GM23338 (cell line): ENCODE measurements around the gene TAF8.

Source experiments
- CREB1 ChIP-seq: fragments of 250-450 bp; sonication (Bioruptor Pico); IDR thresholded peaks from 2 replicates; pipeline ENCODE4 v1.5.0; 2020; ENCODE audit warnings: low read depth, mild to moderate bottlenecking, moderate library complexity
- EZH2 ChIP-seq: fragments of 200-600 bp; sonication (generic); IDR thresholded peaks from one replicate; pipeline ENCODE4 v1.8.0; 2017; ENCODE audit warnings: antibody characterized with exemption, mild to moderate bottlenecking, low read depth; ENCODE audit not compliant: unreplicated experiment
- EZH2phosphoT487 ChIP-seq: fragments of 200-600 bp; sonication (generic); IDR thresholded peaks from one replicate; pipeline ENCODE4 v1.8.1; 2018; ENCODE audit warnings: antibody characterized with exemption; ENCODE audit not compliant: unreplicated experiment
- JUNB ChIP-seq: IDR thresholded peaks from one replicate; pipeline ENCODE4 v1.6.1; 2016; ENCODE audit warnings: antibody characterized with exemption; ENCODE audit not compliant: unreplicated experiment
- NANOG ChIP-seq: IDR thresholded peaks from 2 replicates; pipeline ENCODE4 v1.6.1; 2016; ENCODE audit warnings: antibody characterized with exemption, borderline replicate concordance
- POLR2AphosphoS5 ChIP-seq: IDR thresholded peaks from 2 replicates; pipeline ENCODE4 v1.6.1; 2016; ENCODE audit warnings: antibody characterized with exemption, low read depth
- REST ChIP-seq: IDR thresholded peaks from one replicate; pipeline ENCODE4 v1.6.1; 2018; ENCODE audit warnings: antibody characterized with exemption; ENCODE audit not compliant: unreplicated experiment
- STAT1 ChIP-seq: IDR thresholded peaks from one replicate; pipeline ENCODE4 v1.6.1; 2016; ENCODE audit warnings: antibody characterized with exemption; ENCODE audit not compliant: unreplicated experiment
- ZNF114 ChIP-seq: fragments of 250-450 bp; sonication (Bioruptor Pico); IDR thresholded peaks from 2 replicates; pipeline ENCODE4 v1.5.0; 2020; ENCODE audit warnings: mild to moderate bottlenecking, moderate library complexity
- ZNF331 ChIP-seq: fragments of 250-450 bp; sonication (Bioruptor Pico); IDR thresholded peaks from 2 replicates; pipeline ENCODE4 v1.5.0; 2020; ENCODE audit warnings: low read depth, mild to moderate bottlenecking, moderate library complexity
- TF ChIP-seq, protein P1 (sequence below), 2 experiments: fragments of 200-600 bp in 1 of 2; sonication (generic) in 1 of 2; conservative IDR thresholded peaks; 2 replicates each; pipeline versions ENCODE4 v1.5.1 to v1.6.1; 2016 to 2017; ENCODE audit warnings: antibody characterized with exemption in 2 of 2, low read depth in 2 of 2, mild to moderate bottlenecking in 2 of 2, moderate library complexity in 1 of 2

DNA sequence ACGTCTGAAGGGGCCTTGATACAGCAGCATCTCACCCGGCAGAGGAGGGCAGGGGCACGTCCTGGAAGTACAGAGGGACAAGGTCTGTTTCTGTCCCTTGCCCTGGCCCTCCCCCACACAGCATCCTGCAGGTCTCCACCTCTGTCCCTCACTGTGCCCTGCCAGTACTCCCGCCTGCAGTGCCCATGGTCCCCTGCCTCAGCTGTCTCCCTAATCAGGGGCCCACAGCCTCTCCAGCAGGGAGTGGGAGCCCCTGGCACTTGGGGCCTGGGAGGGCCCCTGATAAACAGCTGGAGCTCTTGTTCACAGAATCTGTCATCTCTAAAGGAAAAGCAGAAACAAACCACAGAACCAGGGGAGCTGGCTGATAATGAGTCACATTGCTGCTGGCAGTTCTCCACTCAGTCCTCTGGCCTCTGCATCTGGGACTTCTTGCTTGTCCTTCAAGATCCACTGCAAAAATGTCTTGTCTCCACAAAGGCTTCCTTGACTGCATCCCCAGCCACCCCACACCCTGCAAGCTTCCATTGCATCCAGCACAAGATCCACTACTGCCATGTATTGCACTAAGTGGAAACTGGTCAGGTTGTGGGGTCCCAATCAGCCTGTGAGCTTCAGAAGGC, 33.2 kb upstream of the TAF8 start:
- TF ChIP-seq, protein P1, sequence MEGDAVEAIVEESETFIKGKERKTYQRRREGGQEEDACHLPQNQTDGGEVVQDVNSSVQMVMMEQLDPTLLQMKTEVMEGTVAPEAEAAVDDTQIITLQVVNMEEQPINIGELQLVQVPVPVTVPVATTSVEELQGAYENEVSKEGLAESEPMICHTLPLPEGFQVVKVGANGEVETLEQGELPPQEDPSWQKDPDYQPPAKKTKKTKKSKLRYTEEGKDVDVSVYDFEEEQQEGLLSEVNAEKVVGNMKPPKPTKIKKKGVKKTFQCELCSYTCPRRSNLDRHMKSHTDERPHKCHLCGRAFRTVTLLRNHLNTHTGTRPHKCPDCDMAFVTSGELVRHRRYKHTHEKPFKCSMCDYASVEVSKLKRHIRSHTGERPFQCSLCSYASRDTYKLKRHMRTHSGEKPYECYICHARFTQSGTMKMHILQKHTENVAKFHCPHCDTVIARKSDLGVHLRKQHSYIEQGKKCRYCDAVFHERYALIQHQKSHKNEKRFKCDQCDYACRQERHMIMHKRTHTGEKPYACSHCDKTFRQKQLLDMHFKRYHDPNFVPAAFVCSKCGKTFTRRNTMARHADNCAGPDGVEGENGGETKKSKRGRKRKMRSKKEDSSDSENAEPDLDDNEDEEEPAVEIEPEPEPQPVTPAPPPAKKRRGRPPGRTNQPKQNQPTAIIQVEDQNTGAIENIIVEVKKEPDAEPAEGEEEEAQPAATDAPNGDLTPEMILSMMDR (conservative IDR thresholded peaks at IDR 0.05; ENCODE audit: low read depth in 2 of 2) = no peak
- no peak for TF ChIP-seq POLR2AphosphoS5
- no peak for TF ChIP-seq EZH2phosphoT487
- no peak for TF ChIP-seq EZH2
- TF ChIP-seq REST = no peak
- no peak for TF ChIP-seq JUNB
- TF ChIP-seq ZNF331 (CRISPR knock-in tag) = no peak
- no peak for TF ChIP-seq STAT1
- no peak for TF ChIP-seq ZNF114 (CRISPR knock-in tag)
- no peak for TF ChIP-seq CREB1 (CRISPR knock-in tag)
- no peak for TF ChIP-seq NANOG
